GM12875 (cell line): ENCODE data around the gene PLTP.

ENCODE experiments used
- H3K4me3 ChIP-seq: one replicate; pipeline ENCODE4 v1.5.1; 2011; ENCODE audit warnings: low read depth, low read length, control low read depth
- CTCF ChIP-seq: IDR thresholded peaks from 2 replicates; pipeline ENCODE4 v1.5.1; 2011; ENCODE audit warnings: low read depth, mild to moderate bottlenecking, control low read depth, inconsistent platforms, low read length, moderate library complexity, borderline replicate concordance; ENCODE audit not compliant: insufficient read depth

Gene PLTP

DNA sequence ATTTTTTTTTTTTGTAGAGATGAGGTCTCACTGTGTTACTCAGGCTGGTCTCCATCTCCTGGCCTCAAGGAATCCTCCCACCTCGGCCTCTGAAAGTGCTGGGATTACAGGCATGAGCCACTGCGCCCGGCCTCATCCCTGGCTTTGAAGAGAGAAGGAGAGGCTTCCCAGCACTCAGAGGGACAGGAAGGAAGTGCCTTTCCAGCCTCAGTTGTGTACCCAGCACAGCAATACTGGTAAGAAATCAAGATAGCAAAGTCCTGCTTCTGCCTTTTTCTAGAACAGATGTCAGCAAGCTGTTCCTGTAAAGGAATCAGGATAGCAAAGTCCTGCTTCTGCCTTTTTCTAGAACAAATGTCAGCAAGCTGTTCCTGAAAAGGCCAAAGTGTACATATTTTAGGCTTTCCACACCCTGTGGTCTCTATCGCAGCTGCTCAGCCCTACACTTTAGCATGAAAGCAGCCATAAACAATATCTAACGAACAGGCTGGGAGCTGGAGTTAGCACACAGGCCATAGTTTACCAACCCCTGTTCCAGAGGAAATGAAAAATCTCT is 6.3 kb upstream of the PLTP start:
- H3K4me3 ChIP-seq: no peak overlapping the region
- TF ChIP-seq CTCF: no peak

- no peak for TF ChIP-seq CTCF
- no peak overlapping the region for H3K4me3 ChIP-seq
These were observed 5.8 kb upstream of the PLTP start for GRCh38 chr20:45917790-45918141.

- TF ChIP-seq CTCF: no peak
- no peak overlapping the region for H3K4me3 ChIP-seq
These were observed 1.2 kb upstream of the PLTP start for GRCh38 chr20:45913116-45913515.

- TF ChIP-seq CTCF: no peak
- no peak overlapping the region for H3K4me3 ChIP-seq
These were observed 358 bp upstream of the PLTP start for GRCh38 chr20:45912344-45912682.

DNA sequence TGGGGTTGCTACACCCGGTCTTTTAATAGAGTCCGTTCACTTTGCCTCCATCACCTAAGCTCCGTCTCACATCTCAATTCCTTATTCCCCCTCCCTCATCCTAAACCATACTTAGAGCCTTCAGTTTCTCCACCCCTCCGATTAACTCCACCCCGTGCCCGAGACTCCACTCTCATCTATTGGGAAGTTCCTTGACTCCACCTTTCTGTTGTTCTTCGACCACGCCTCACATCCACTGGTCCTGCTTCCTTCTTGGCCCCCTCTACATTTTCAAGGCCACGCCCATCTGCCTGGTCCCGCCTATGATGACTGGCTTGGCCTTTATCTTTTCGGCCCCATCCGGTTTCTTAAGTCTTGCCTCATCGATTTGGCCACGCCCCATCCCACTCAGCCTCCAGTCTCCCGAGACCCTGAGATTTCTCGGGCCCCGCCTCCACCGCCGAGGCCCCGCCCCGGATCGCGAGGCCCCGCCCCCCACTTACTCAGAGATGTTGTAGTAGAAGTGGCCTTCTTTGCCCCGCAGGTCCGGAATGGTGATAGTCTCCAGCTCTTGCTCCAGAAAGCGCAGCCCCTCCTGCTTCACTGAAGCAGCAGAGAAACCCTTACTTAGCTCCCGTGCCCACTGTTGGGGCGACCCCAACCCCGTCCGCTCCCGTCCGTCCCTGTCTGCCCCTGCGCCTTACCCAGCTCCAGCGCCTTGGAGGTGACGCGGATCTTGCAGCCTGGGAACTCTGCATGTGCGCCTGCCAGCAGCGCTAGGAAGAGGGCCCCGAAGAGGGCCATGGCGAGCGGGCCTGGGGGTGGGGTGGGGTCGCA is 1.1 kb downstream of the PLTP start:
- TF ChIP-seq CTCF: no peak
- H3K4me3 ChIP-seq: peak overlapping the region; percentile 49

- no peak overlapping the region for H3K4me3 ChIP-seq
- no peak for TF ChIP-seq CTCF
These were observed 1.9 kb downstream of the PLTP start for GRCh38 chr20:45909817-45910669.
